HCT116 (cell line): Measurements from ENCODE around the gene SHISA4. TPM values are rescaled to one million over a fixed set of nuclear protein-coding genes. Genes with fewer than 3 reads are reported as not detected.

Experiments
- ATAC-seq: fragments of 200-7000 bp; cut with Tn5 transposase; 2 replicates; pipeline ENCODE4 v1.9.1; 2020; ENCODE audit warnings: mild to moderate bottlenecking, moderate library complexity
- BruUV-seq: library from RNA; stranded (reverse); fragments of 400-500 nt; replicated peaks from 2 replicates; lab custom pipeline; 2021; lab: Mats Ljungman, UMichigan
- CTCF ChIA-PET: fragments of 300-600 bp; sonication (Branson Sonifier 250); formaldehyde crosslinking; loops from one replicate; lab custom pipeline; 2021; ENCODE audit warnings: antibody characterized with exemption; lab: Charles Lee
- POLR2A ChIA-PET: fragments of 300-600, 350-600 bp; sonication (Branson Sonifier 250); formaldehyde crosslinking; loops from one replicate; lab custom pipeline; 2021; ENCODE audit warnings: antibody characterized with exemption; lab: Charles Lee
- RAD21 ChIA-PET, 2 experiments: fragments of 300-600 bp; sonication (Branson Sonifier 250); formaldehyde crosslinking; loops; one replicate each; lab custom pipeline; 2023; ENCODE audit warnings: low total read pairs in 2 of 2; ENCODE audit not compliant: uncharacterized antibody in 2 of 2, unreplicated experiment in 2 of 2, low non-redundant PET in 1 of 2; lab: Charles Lee
- DNase-seq: peaks from one replicate; pipeline ENCODE4 v3.0.0-alpha.2; 2010; ENCODE audit warnings: low read depth, low spot score
- H2AFZ ChIP-seq: fragments of 200-600 bp; shearing (Covaris generic), sonication (generic); 2 replicates; pipeline ENCODE4 v1.6.1; 2017; ENCODE audit warnings: low read depth, mixed run types, mixed read lengths, antibody characterized with exemption, low read length; ENCODE audit not compliant: poor library complexity, severe bottlenecking
- H3K27ac ChIP-seq: 2 replicates; pipeline ENCODE4 v1.5.1; 2012; ENCODE audit warnings: low read depth, low read length
- H3K27me3 ChIP-seq: fragments of 200-600 bp; sonication (generic); 2 replicates; pipeline ENCODE4 v1.6.1; 2016; ENCODE audit warnings: mixed run types, low read length, mixed read lengths; ENCODE audit not compliant: insufficient read depth
- H3K36me3 ChIP-seq, 2 experiments: fragments of 200-500 bp in 1 of 2; fragments of 200-600 bp in 1 of 2; sonication (Bioruptor generic) in 1 of 2; sonication (generic) in 1 of 2; 2 replicates each; pipeline versions ENCODE4 v1.5.1 to v1.6.1; 2014 to 2016; ENCODE audit warnings: low read length in 2 of 2, inconsistent platforms in 1 of 2, mixed read lengths in 1 of 2, mixed run types in 1 of 2; ENCODE audit not compliant: insufficient read depth in 2 of 2, control insufficient read depth in 1 of 2
- H3K4me1 ChIP-seq, 2 experiments: fragments of 200-600 bp in 1 of 2; sonication (generic) in 1 of 2; 2 replicates each; pipeline versions ENCODE4 v1.5.1 to v1.6.1; 2012 to 2017; ENCODE audit warnings: low read length in 2 of 2, inconsistent platforms in 1 of 2, mild to moderate bottlenecking in 1 of 2, mixed read lengths in 1 of 2, mixed run types in 1 of 2, moderate library complexity in 1 of 2; ENCODE audit not compliant: insufficient read depth in 2 of 2, control insufficient read depth in 1 of 2
- H3K4me2 ChIP-seq: fragments of 200-600 bp; sonication (generic); 2 replicates; pipeline ENCODE4 v1.6.1; 2017; ENCODE audit warnings: mixed run types, low read length, mixed read lengths
- H3K4me3 ChIP-seq, 2 experiments: fragments of 200-600 bp in 1 of 2; sonication (generic) in 1 of 2; replicated peaks in 1 of 2; 2 replicates each; pipeline ENCODE4 v1.5.1; 2011 to 2016; ENCODE audit warnings: low read length in 2 of 2, control low read depth in 1 of 2, low read depth in 1 of 2, mild to moderate bottlenecking in 1 of 2, mixed read lengths in 1 of 2, mixed run types in 1 of 2
- H3K79me2 ChIP-seq: fragments of 200-600 bp; sonication (generic); 2 replicates; pipeline ENCODE4 v1.6.1; 2017; ENCODE audit warnings: mild to moderate bottlenecking, mixed run types, low read length, moderate library complexity, mixed read lengths; ENCODE audit not compliant: insufficient read depth
- H3K9ac ChIP-seq: fragments of 200-600 bp; sonication (generic); 2 replicates; pipeline ENCODE4 v1.6.1; 2016; ENCODE audit warnings: low read length, mixed read lengths
- H3K9me2 ChIP-seq: fragments of 200-600 bp; sonication (generic), shearing (Covaris generic); 2 replicates; pipeline ENCODE4 v1.6.1; 2017; ENCODE audit warnings: mixed run types, mild to moderate bottlenecking, moderate library complexity; ENCODE audit not compliant: insufficient read depth
- H3K9me3 ChIP-seq, 2 experiments: fragments of 200-500 bp in 1 of 2; fragments of 200-600 bp in 1 of 2; sonication (Bioruptor generic) in 1 of 2; sonication (generic) in 1 of 2; 2 replicates each; pipeline ENCODE4 v1.6.1; 2014 to 2017; ENCODE audit warnings: low read length in 2 of 2, mixed read lengths in 2 of 2, inconsistent platforms in 1 of 2, low read depth in 1 of 2, mild to moderate bottlenecking in 1 of 2, mixed run types in 1 of 2, moderate library complexity in 1 of 2; ENCODE audit not compliant: control insufficient read depth in 1 of 2, insufficient read depth in 1 of 2
- H4K20me1 ChIP-seq: fragments of 200-600 bp; sonication (generic), shearing (Covaris generic); 2 replicates; pipeline ENCODE4 v1.6.1; 2017; ENCODE audit warnings: mixed run types, mild to moderate bottlenecking, moderate library complexity; ENCODE audit not compliant: insufficient read depth
- CBX3 ChIP-seq: IDR thresholded peaks from 2 replicates; pipeline ENCODE4 v1.6.1; 2012; ENCODE audit warnings: low read depth
- EZH2phosphoT487 ChIP-seq: fragments of 200-600 bp; IDR thresholded peaks from 2 replicates; pipeline ENCODE4 v1.6.1; 2018; ENCODE audit warnings: antibody characterized with exemption, borderline replicate concordance
- JUND ChIP-seq: IDR thresholded peaks from 2 replicates; pipeline ENCODE4 v1.6.1; 2012
- POLR2A ChIP-seq: IDR thresholded peaks from 2 replicates; pipeline ENCODE4 v1.7.0; 2011; ENCODE audit warnings: borderline replicate concordance; ENCODE audit not compliant: insufficient read depth, insufficient read length; ENCODE audit errors: extremely low read depth
- SP1 ChIP-seq: IDR thresholded peaks from 2 replicates; pipeline ENCODE4 v1.6.1; 2012; ENCODE audit warnings: low read depth
- YY1 ChIP-seq: IDR thresholded peaks from 2 replicates; pipeline ENCODE4 v1.6.1; 2011; ENCODE audit warnings: low read length, low read depth, moderate library complexity, mild to moderate bottlenecking; ENCODE audit not compliant: insufficient replicate concordance; ENCODE audit errors: extremely low read depth
- ZFX ChIP-seq: fragments of 450-650 bp; IDR thresholded peaks from 2 replicates; pipeline ENCODE4 v1.6.1; 2017
- intact Hi-C: fragments of 100-400 bp; cut with micrococcal nuclease; formaldehyde crosslinking; loops from 2 replicates; pipeline ENCODE4 v1.10.0; 2022
- total RNA-seq: library from RNA; stranded (reverse); gene quantifications from one replicate; pipeline ENCODE4 v1.2.1, GENCODE V29; 2021; ENCODE audit not compliant: unreplicated experiment
- TF ChIP-seq, protein P1 (sequence below): IDR thresholded peaks from 2 replicates; pipeline ENCODE4 v1.6.1; 2012; ENCODE audit warnings: low read depth
- TF ChIP-seq, protein P2 (sequence below), 3 experiments: fragments of 200-600 bp in 1 of 3; sonication (generic) in 1 of 3; IDR thresholded peaks in 2 of 3; conservative IDR thresholded peaks in 1 of 3; 2 replicates each; pipeline ENCODE4 v1.5.1; 2012 to 2017; ENCODE audit warnings: low read depth in 2 of 3, low read length in 2 of 3, antibody characterized with exemption in 1 of 3, borderline replicate concordance in 1 of 3, control low read depth in 1 of 3, mild to moderate bottlenecking in 1 of 3, mixed read lengths in 1 of 3, mixed run types in 1 of 3, moderate library complexity in 1 of 3; ENCODE audit not compliant: insufficient read depth in 1 of 3

Gene SHISA4
- total RNA-seq, 1 experiment from 2014 or later, result 15.2 TPM

DNA sequence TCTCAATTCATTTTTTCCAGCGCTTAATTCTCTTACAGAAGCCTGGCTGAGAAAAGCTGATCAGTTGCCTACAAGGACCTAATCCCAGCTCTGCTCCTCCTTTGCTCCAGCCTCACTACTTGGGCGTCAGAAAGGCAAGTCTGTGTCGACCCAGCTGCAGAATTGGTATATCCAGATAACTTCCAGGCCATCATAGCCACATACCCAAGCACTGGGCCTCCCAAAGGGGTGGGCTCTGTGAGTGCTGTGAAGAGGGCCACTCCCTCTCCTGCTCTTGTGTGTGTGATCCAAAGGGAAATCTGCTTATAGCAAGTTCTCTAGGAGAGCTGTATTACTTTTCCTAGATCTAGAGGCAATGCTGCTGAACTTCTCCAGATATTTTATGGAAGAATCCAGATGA lies 39.6 kb downstream of the SHISA4 start (continued):
- TF ChIP-seq SP1, result no peak
- no peak for TF ChIP-seq EZH2phosphoT487
- TF ChIP-seq, protein P1, sequence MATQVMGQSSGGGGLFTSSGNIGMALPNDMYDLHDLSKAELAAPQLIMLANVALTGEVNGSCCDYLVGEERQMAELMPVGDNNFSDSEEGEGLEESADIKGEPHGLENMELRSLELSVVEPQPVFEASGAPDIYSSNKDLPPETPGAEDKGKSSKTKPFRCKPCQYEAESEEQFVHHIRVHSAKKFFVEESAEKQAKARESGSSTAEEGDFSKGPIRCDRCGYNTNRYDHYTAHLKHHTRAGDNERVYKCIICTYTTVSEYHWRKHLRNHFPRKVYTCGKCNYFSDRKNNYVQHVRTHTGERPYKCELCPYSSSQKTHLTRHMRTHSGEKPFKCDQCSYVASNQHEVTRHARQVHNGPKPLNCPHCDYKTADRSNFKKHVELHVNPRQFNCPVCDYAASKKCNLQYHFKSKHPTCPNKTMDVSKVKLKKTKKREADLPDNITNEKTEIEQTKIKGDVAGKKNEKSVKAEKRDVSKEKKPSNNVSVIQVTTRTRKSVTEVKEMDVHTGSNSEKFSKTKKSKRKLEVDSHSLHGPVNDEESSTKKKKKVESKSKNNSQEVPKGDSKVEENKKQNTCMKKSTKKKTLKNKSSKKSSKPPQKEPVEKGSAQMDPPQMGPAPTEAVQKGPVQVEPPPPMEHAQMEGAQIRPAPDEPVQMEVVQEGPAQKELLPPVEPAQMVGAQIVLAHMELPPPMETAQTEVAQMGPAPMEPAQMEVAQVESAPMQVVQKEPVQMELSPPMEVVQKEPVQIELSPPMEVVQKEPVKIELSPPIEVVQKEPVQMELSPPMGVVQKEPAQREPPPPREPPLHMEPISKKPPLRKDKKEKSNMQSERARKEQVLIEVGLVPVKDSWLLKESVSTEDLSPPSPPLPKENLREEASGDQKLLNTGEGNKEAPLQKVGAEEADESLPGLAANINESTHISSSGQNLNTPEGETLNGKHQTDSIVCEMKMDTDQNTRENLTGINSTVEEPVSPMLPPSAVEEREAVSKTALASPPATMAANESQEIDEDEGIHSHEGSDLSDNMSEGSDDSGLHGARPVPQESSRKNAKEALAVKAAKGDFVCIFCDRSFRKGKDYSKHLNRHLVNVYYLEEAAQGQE, result no peak
- TF ChIP-seq ZFX, result no peak
- TF ChIP-seq YY1, result no peak
- TF ChIP-seq JUND, result no peak
- no peak for TF ChIP-seq CBX3

DNA sequence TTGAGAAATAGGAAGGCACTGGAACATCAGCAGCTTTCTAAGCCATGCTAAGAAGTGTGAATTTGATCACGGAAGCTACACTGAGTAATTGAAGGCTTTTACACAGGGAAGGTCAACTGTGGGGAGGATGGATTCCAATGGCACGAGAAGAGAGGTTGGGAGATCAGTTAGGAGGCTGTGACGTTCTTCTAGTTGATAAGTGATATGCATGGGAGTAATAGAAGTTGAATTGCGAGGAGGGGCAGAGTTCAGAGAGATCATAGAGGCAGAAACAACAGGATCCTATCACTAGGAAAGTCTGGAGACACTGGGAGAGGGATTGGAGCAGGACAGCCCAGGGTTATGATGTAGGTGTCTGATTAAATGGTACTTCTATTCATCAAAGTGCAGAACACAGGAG lies 41.4 kb downstream of the SHISA4 start:
- CTCF ChIA-PET, result no interaction called here
- H3K9ac ChIP-seq, result no peak overlapping the region

More for the DNA sequence above, 41.4 kb downstream of the SHISA4 start:
- H4K20me1 ChIP-seq, result no peaks in the 10 kb centered on the region
- no peak overlapping the region for H3K27ac ChIP-seq
- ATAC-seq (no peak), DNase-seq (no peak)
- no peaks in the 10 kb centered on the region for H3K79me2 ChIP-seq
- H3K9me3 ChIP-seq, result no peaks in the 10 kb centered on the region
- TF ChIP-seq EZH2phosphoT487, result no peak
- TF ChIP-seq, protein P2, sequence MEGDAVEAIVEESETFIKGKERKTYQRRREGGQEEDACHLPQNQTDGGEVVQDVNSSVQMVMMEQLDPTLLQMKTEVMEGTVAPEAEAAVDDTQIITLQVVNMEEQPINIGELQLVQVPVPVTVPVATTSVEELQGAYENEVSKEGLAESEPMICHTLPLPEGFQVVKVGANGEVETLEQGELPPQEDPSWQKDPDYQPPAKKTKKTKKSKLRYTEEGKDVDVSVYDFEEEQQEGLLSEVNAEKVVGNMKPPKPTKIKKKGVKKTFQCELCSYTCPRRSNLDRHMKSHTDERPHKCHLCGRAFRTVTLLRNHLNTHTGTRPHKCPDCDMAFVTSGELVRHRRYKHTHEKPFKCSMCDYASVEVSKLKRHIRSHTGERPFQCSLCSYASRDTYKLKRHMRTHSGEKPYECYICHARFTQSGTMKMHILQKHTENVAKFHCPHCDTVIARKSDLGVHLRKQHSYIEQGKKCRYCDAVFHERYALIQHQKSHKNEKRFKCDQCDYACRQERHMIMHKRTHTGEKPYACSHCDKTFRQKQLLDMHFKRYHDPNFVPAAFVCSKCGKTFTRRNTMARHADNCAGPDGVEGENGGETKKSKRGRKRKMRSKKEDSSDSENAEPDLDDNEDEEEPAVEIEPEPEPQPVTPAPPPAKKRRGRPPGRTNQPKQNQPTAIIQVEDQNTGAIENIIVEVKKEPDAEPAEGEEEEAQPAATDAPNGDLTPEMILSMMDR (IDR thresholded peaks at IDR 0.05 in 2 of 3, conservative IDR thresholded peaks at IDR 0.05 in 1 of 3; ENCODE audit: borderline replicate concordance in 1 of 3, insufficient read depth in 1 of 3, low read depth in 2 of 3, low read length in 2 of 3), result no peak
- TF ChIP-seq JUND, result no peak
- no peak for TF ChIP-seq POLR2A
- H3K4me1 ChIP-seq, result no peaks in the 10 kb centered on the region
- H3K36me3 ChIP-seq, result no peaks in the 10 kb centered on the region
- no peaks in the 10 kb centered on the region for H3K27me3 ChIP-seq
- no peak overlapping the region for H3K4me3 ChIP-seq
- ChIA-PET RAD21 (no interaction called here), POLR2A (no interaction called here)
- BruUV-seq, result no TSS peak
- intact Hi-C loops, result no loop called here
- H2AFZ ChIP-seq, result no peak overlapping the region
- H3K9me2 ChIP-seq, result no peaks in the 10 kb centered on the region
- H3K4me2 ChIP-seq, result no peak overlapping the region
